ENCODE measurements around the gene MGRN1.

DNA sequence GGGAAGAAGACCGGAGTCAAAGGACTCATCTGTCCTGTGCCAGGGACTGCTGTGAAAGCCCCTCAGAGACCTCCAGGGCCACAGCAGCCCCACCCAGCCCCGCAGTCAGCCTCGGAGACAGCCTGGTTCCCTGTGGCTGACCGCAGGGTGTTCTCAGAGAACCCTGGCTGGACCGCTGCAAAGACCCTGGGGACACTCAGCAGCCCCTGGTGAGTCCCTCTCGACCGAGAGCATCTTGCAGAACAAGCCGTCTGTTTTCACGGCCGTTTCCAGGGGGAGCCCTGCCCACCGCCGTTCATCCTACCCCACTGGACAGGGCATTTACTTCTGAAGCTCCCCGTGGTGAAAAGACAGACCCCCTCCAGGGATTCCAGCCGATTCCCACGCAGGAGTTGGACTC lies 20.2 kb upstream of the MGRN1 start:
- no peak for TF ChIP-seq RAD21 (conservative IDR thresholded peaks at IDR 0.05)
- TF ChIP-seq, protein P1, sequence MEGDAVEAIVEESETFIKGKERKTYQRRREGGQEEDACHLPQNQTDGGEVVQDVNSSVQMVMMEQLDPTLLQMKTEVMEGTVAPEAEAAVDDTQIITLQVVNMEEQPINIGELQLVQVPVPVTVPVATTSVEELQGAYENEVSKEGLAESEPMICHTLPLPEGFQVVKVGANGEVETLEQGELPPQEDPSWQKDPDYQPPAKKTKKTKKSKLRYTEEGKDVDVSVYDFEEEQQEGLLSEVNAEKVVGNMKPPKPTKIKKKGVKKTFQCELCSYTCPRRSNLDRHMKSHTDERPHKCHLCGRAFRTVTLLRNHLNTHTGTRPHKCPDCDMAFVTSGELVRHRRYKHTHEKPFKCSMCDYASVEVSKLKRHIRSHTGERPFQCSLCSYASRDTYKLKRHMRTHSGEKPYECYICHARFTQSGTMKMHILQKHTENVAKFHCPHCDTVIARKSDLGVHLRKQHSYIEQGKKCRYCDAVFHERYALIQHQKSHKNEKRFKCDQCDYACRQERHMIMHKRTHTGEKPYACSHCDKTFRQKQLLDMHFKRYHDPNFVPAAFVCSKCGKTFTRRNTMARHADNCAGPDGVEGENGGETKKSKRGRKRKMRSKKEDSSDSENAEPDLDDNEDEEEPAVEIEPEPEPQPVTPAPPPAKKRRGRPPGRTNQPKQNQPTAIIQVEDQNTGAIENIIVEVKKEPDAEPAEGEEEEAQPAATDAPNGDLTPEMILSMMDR (IDR thresholded peaks at IDR 0.05; ENCODE audit: poor library complexity, severe bottlenecking): no peak
- TF ChIP-seq EZH2 (IDR thresholded peaks at IDR 0.05; ENCODE audit: borderline replicate concordance, insufficient read depth, low read length, poor library complexity, severe bottlenecking): no peak
- no peak for TF ChIP-seq POLR2AphosphoS5 (IDR thresholded peaks at IDR 0.05)
- TF ChIP-seq EP300 (conservative IDR thresholded peaks at IDR 0.05; ENCODE audit: poor library complexity, severe bottlenecking): no peak

Measured in neural cell (in vitro differentiated cells).